Stimulated activated CD4-positive, alpha-beta T cell treated with anti-CD3 and anti-CD28 coated beads, Interleukin-1b, Interleukin-23, amount 100 ng/mL, for 4 hours (primary cell): ENCODE measurements around the gene MROH2B.

ENCODE experiments used
- DNase-seq, 2 donors: peaks; one replicate each; pipeline ENCODE4 v3.0.0-alpha.2; 2020; ENCODE audit warnings: low read depth in 2 of 2

The MROH2B gene

GRCh38 chr5:41071242-41071641, at the start of gene MROH2B:
TSS of gene MROH2B (minus strand) at chr5:41071342. CDS start at chr5:41070852, 490 bp downstream.
- no peak for DNase-seq

- no peak for DNase-seq
These were observed 49.5 kb upstream of the MROH2B start for GRCh38 chr5:41120600-41120999.

GRCh38 chr5:41118177-41118576, 47.0 kb upstream of the MROH2B start:
- DNase-seq: no peak

GRCh38 chr5:41115281-41115680, 44.1 kb upstream of the MROH2B start:
- no peak for DNase-seq

- no peak for DNase-seq
These were observed 41.6 kb upstream of the MROH2B start for GRCh38 chr5:41112486-41113455.

GRCh38 chr5:41109186-41109585, 38.0 kb upstream of the MROH2B start:
- no peak for DNase-seq

- DNase-seq: no peak
These were observed 31.2 kb upstream of the MROH2B start for GRCh38 chr5:41102341-41102740.

GRCh38 chr5:41097642-41098041, 26.5 kb upstream of the MROH2B start:
- DNase-seq: no peak

GRCh38 chr5:41095324-41096101, 24.4 kb upstream of the MROH2B start:
- no peak for DNase-seq

GRCh38 chr5:41094871-41095270, 23.7 kb upstream of the MROH2B start:
- DNase-seq: no peak

GRCh38 chr5:41093803-41094202, 22.7 kb upstream of the MROH2B start:
- no peak for DNase-seq

- no peak for DNase-seq
These were observed 16.3 kb upstream of the MROH2B start for GRCh38 chr5:41087461-41087860.

- no peak for DNase-seq
These were observed 12.2 kb upstream of the MROH2B start for GRCh38 chr5:41083306-41083705.

- no peak for DNase-seq
These were observed 833 bp upstream of the MROH2B start for GRCh38 chr5:41071975-41072374.

- no peak for DNase-seq
These were observed 3.2 kb downstream of the MROH2B start for GRCh38 chr5:41067714-41068568.

- DNase-seq: no peak
These were observed 5.3 kb downstream of the MROH2B start for GRCh38 chr5:41065691-41066335.

GRCh38 chr5:41057940-41058339, 13.2 kb downstream of the MROH2B start:
- DNase-seq: no peak

GRCh38 chr5:41057231-41057630, 13.9 kb downstream of the MROH2B start:
- DNase-seq: no peak

GRCh38 chr5:41048986-41049385, 22.2 kb downstream of the MROH2B start:
- DNase-seq: no peak

GRCh38 chr5:41043109-41043747, 27.9 kb downstream of the MROH2B start:
- no peak for DNase-seq

GRCh38 chr5:41032973-41033372, 38.2 kb downstream of the MROH2B start:
- DNase-seq: no peak
